Measurements from ENCODE around the gene CPXM1. TPM values are rescaled to one million over a fixed set of nuclear protein-coding genes. Genes with fewer than 3 reads are reported as not detected.

CPXM1 gene
- total and polyA plus RNA-seq, 2 donors (not counting 3 experiments of a cell fraction or from before 2014, with no cell fraction given) = 18.9 to 20.3 TPM

- Histone ChIP-seq H3K4me2 (ENCODE audit: insufficient read depth, low read length) (no peak overlapping the region), H2AFZ (ENCODE audit: low read depth, low read length) (no peak overlapping the region), H3K27me3 (ENCODE audit: control insufficient read depth in 2 of 2, insufficient read depth in 2 of 2, low read length in 2 of 2) (peaks cover 8 to 11% of the 10 kb centered on the region in 2 experiments), H3K9ac (replicated peaks; ENCODE audit: extremely low read depth, insufficient read depth, low read length) (no peak overlapping the region), H3K27ac (ENCODE audit: insufficient read depth, low read depth, low read length) (no peak overlapping the region), H3K79me2 (ENCODE audit: control insufficient read depth, insufficient read depth, low read length) (no peaks in the 10 kb centered on the region), H3K9me3 (replicated peaks; ENCODE audit: control insufficient read depth, insufficient read depth, low read length) (no peaks in the 10 kb centered on the region), H3K4me1 (ENCODE audit: control insufficient read depth, extremely low read depth, insufficient read depth, low read length) (no peaks in the 10 kb centered on the region), H3K9me1 (replicated peaks; ENCODE audit: control insufficient read depth, extremely low read depth, insufficient read depth, low read length) (no peaks in the 10 kb centered on the region), H4K20me1 (replicated peaks; ENCODE audit: control insufficient read depth, extremely low read depth, insufficient read depth, low read length) (no peaks in the 10 kb centered on the region), H3K4me3 (replicated peaks in 1 of 3; ENCODE audit: insufficient read depth in 1 of 3, low read depth in 1 of 3, low read length in 3 of 3) (no peak overlapping the region), H3K36me3 (ENCODE audit: control insufficient read depth in 2 of 2, extremely low read depth in 1 of 2, insufficient read depth in 2 of 2, low read length in 2 of 2) (no peaks in the 10 kb centered on the region)
- ChIA-PET POLR2A (no interaction called here), CTCF (no interaction called here)
- no peak for DNase-seq (ENCODE audit: low read depth, low spot score)
- TF ChIP-seq POLR2AphosphoS5 (IDR thresholded peaks at IDR 0.05; ENCODE audit: insufficient read depth, low read depth, low read length) (no peak), MAX (IDR thresholded peaks at IDR 0.05; ENCODE audit: insufficient read depth, insufficient read length) (no peak), FOS (IDR thresholded peaks at IDR 0.05; ENCODE audit: borderline replicate concordance, insufficient read depth, low read length) (no peak), EZH2 (IDR thresholded peaks at IDR 0.05; ENCODE audit: borderline replicate concordance, low read depth, low read length, severe bottlenecking) (no peak), MYC (IDR thresholded peaks at IDR 0.05; ENCODE audit: low read depth, low read length) (no peak), POLR2A (IDR thresholded peaks at IDR 0.05; ENCODE audit: low read depth, low read length) (no peak), JUN (IDR thresholded peaks at IDR 0.05; ENCODE audit: borderline replicate concordance, insufficient read depth, insufficient read length, low read depth) (no peak), GATA2 (IDR thresholded peaks at IDR 0.05; ENCODE audit: insufficient read depth, insufficient read length, low read depth, low read length) (no peak)
- TF ChIP-seq, protein P1, sequence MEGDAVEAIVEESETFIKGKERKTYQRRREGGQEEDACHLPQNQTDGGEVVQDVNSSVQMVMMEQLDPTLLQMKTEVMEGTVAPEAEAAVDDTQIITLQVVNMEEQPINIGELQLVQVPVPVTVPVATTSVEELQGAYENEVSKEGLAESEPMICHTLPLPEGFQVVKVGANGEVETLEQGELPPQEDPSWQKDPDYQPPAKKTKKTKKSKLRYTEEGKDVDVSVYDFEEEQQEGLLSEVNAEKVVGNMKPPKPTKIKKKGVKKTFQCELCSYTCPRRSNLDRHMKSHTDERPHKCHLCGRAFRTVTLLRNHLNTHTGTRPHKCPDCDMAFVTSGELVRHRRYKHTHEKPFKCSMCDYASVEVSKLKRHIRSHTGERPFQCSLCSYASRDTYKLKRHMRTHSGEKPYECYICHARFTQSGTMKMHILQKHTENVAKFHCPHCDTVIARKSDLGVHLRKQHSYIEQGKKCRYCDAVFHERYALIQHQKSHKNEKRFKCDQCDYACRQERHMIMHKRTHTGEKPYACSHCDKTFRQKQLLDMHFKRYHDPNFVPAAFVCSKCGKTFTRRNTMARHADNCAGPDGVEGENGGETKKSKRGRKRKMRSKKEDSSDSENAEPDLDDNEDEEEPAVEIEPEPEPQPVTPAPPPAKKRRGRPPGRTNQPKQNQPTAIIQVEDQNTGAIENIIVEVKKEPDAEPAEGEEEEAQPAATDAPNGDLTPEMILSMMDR (IDR thresholded peaks at IDR 0.05; ENCODE audit: extremely low read depth in 1 of 2, insufficient read depth in 1 of 2, low read depth in 1 of 2, low read length in 2 of 2) = no peak
- dilution Hi-C loops (cut with MboI; ENCODE audit: extremely low pct_ligation_motif_present, low sequenced_read_pairs) = no loop called here
- BruUV-seq (replicated peaks) = no TSS peak
- intact Hi-C loops (cut with micrococcal nuclease) = no loop called here
- no peak for FAIRE-seq
Measured at GRCh38 chr20:2794866-2795447, 5.5 kb downstream of the CPXM1 start.

All from endothelial cell of umbilical vein (primary cell).